HCT116 (cell line): ENCODE measurements around the gene TTC38.

ENCODE experiments used
- CTCF ChIP-seq, 3 experiments: fragments of 200-600 bp in 1 of 3; sonication (generic) in 1 of 3; IDR thresholded peaks in 2 of 3; conservative IDR thresholded peaks in 1 of 3; 2 replicates each; pipeline ENCODE4 v1.5.1; 2012 to 2017; ENCODE audit warnings: low read depth in 2 of 3, low read length in 2 of 3, antibody characterized with exemption in 1 of 3, borderline replicate concordance in 1 of 3, control low read depth in 1 of 3, mild to moderate bottlenecking in 1 of 3, mixed read lengths in 1 of 3, mixed run types in 1 of 3, moderate library complexity in 1 of 3; ENCODE audit not compliant: insufficient read depth in 1 of 3
- EZH2phosphoT487 ChIP-seq: fragments of 200-600 bp; IDR thresholded peaks from 2 replicates; pipeline ENCODE4 v1.6.1; 2018; ENCODE audit warnings: antibody characterized with exemption, borderline replicate concordance
- POLR2A ChIP-seq: IDR thresholded peaks from 2 replicates; pipeline ENCODE4 v1.7.0; 2011; ENCODE audit warnings: borderline replicate concordance; ENCODE audit not compliant: insufficient read depth, insufficient read length; ENCODE audit errors: extremely low read depth
- POLR2AphosphoS5 ChIP-seq: IDR thresholded peaks from 2 replicates; pipeline ENCODE4 v1.6.1; 2011; ENCODE audit warnings: mild to moderate bottlenecking, low read depth, low read length, moderate library complexity
- YY1 ChIP-seq: IDR thresholded peaks from 2 replicates; pipeline ENCODE4 v1.6.1; 2011; ENCODE audit warnings: low read length, low read depth, moderate library complexity, mild to moderate bottlenecking; ENCODE audit not compliant: insufficient replicate concordance; ENCODE audit errors: extremely low read depth
- ZNF274 ChIP-seq: fragments of 200-500 bp; sonication (Bioruptor generic); IDR thresholded peaks from 2 replicates; pipeline ENCODE4 v1.6.1; 2014; ENCODE audit warnings: mild to moderate bottlenecking, low read depth, low read length, inconsistent platforms

GRCh38 chr22:46272196-46272595 lies 4.4 kb downstream of the TTC38 start:
- TF ChIP-seq YY1 (no peak), CTCF (IDR thresholded peaks at IDR 0.05 in 2 of 3, conservative IDR thresholded peaks at IDR 0.05 in 1 of 3; ENCODE audit: borderline replicate concordance in 1 of 3, insufficient read depth in 1 of 3, low read depth in 2 of 3, low read length in 2 of 3) (no peak), ZNF274 (no peak), POLR2AphosphoS5 (no peak), EZH2phosphoT487 (no peak), POLR2A (no peak)
